GM21529 (cell line): ENCODE measurements around the gene SPRR1A.

Source experiments
- ATAC-seq: cut with Tn5 transposase; IDR thresholded peaks from one replicate; pipeline ENCODE4 v1.9.1; 2021; ENCODE audit not compliant: unreplicated experiment

Gene SPRR1A, protein sequence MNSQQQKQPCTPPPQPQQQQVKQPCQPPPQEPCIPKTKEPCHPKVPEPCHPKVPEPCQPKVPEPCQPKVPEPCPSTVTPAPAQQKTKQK

DNA sequence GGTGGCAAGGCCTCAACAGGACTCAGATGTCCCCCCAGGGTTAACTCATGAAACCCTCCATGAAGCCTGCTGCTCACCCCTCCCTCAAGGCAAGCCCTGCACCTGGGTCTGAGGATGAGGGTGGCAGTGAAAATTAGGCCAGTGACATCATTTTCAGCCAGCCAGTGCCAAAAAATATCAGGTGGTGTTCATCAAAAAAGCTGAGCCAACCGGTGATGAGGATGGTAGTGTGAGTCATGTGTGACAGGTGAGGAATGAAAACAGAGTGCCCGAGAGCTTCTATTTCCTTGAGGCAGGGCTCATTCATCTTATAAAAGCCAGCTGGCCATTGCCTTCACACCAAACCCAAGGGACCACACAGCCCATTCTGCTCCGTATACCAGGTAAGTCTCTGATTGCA, at the start of gene SPRR1A:
Gene SPRR1A (plus strand): TSS at position 339 of the 400 bp plus-strand sequence. CDS start 1,150 bp downstream, outside the sequence.
- no peak for ATAC-seq

DNA sequence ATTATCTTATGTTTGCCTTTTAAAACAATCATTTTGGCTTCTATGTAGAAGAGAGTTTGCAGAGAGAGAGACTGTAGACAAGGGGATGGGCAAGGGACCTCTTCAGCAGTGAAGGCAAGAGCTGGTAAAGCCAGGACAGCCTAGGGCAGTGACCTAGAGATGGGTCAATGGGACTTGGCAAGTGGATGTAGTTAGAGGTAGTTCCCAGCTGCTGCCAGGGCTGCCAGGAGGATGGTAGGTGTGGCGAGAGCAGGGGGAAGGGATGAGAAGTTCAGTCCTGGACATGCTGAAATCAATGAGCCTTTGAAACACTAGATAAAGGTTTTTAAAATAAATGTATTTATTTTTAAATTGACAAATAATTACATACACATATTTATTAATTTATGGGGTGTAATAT, 43.3 kb upstream of the SPRR1A start:
- no peak for ATAC-seq

DNA sequence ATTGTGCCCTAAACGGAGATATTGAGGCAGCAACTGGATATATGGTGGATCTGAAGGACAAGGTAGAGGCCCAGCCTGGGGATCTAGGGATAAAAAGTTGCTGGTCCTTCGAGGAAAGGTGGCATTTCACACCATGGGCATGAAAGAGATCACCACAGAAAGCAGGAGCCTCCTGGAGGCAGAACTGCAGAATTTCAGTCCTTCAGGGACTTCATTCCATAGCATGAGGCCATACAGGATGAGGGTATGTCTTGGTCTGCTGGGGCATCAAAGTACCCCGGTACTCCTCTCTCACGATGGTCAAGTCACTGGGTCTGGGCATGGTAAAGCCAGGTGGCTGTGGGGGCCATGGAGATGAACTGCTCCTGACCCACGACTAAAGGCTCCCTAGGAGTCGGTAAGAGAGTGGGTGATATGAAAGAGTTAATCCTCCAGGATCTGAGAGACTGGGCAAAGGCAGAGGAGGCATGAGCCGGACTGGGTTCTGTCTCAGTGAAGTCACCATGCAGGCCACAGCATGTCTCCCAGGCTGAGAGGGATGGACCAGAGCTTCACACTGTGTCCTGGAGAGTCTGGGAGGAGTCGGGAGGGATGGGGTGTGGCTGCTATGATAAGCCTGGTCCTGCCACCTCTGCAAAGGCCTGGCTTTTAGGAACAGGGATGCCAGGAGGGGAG, 42.7 kb upstream of the SPRR1A start:
- no peak for ATAC-seq

DNA sequence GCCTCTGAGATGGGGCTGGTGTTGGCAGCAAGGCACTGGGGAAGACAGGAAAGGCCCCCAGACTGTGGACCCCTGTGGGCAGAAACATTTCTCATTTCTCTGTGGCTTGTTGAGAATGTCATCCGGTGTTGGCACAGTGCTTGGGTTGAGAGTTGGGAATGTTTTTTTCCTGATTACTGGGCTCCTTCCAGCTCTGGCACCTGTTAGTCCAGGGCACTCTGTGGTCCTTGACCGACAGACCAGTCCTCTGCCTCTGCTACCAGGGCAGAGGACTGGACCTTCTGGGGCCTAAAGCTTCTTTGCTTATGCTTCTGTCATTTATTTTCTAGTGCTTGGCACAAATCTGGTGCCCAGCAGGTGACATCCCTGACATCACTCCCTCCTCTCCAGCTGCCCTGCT, 41.7 kb upstream of the SPRR1A start:
- no peak for ATAC-seq

DNA sequence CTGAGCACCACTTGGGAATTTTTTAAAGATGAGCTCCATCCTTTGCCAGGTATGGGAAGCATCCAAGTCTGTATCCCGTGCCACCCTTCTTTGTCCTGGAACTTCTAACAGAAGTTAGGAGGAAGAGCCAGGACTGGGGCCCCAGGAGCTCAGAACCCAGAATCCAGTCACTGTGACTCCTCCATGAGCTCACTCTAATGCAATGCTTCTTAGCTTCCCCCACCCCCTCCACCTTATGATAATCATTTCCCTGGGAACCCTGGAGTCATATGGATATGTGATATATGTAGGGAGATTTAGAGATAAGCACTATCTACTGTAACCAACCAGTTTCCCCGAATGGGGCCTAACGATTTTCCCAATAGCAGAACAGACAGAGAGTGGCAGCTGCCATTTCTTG, 37.6 kb upstream of the SPRR1A start:
- ATAC-seq = no peak

DNA sequence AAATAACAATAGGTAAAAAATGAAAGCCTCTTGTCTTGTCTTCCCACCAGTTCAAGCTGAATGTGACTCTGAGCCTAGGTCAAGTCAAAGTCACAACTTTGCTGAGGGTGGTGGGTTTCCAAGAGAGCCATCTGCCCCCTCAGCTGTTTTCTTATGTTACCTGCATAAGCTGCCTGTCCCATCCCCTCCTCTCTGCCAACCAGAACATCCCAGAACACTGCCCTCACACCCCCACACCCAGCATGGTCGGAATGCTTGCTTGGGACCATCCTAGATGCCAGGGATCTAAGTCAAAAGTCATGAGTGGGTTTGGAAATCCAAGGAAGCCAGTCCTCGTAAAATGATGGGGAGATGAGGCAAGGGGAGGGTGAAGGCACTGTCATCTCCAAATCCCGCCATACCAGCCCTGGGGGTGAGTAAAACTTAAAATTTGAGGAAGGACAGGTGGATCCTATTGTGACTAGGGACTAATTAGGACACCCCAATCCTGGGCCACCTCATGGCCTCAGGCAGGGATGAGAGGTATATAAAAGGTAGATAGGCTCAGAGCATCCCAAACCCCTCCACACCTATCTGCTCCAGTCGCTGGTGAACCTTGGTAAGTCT, 37.1 kb upstream of the SPRR1A start, which contains the start of gene SPRR5:
Gene SPRR5 (plus strand): TSS at position 556 of the 606 bp plus-strand sequence. CDS start 1,349 bp downstream, outside the sequence.
- ATAC-seq = no peak

DNA sequence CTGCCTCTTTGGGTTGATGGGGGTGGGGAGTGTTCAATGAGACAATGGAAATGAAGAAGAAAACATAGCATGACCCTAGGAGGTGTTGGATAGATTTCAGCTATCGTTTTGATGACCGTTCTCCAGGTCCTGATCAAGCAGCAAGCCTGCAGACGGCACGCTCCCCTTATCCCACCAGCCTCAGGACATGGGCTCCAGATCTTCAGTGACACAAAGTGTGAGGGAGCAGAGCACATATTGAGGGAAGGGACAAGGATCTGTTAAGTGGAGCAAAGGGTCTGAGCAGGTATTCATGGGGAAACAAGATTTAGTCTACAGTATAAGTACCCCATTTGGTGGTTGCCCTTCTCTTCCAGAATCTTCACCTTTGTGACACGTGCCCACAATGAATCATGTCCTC, 32.2 kb upstream of the SPRR1A start:
- ATAC-seq = no peak

DNA sequence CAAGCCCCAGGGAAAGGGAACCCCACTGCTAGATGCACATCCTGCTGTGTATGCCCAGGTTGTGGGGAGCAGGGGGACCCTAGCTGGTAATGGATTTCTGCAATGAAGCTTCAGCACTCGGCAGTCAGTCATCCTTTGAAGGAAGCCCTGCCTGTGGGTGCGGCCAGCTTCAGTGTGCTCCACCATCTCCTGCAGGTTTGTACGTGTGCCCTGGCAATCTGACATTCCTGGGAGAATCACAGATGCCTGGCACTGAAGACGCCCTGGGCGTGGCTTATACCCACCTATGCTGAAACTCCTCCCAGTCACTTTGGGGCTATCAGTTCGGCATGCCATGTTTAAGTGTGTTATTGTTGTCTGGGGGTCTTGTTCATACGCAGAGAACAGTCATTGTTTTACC, 30.1 kb upstream of the SPRR1A start:
- ATAC-seq = no peak

DNA sequence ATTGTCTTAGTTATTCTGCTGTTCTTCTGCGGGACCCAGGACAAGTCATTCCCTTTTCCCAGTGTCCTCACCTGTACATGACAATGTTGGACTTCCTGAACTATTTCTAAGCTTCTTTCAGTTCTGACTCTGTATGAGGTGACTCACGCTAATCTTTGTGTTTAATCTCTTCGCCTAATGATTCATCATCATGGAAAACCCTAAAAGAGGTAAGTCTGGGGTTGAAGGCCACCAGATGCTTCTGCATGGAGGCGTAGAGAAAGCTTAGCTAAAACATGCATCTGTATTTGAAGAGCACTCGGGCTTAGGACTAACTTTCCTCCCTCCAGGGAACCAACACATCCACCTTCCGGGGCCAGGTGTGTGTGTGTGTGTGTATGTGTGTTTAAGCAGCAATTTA, 29.4 kb upstream of the SPRR1A start:
- ATAC-seq = no peak

DNA sequence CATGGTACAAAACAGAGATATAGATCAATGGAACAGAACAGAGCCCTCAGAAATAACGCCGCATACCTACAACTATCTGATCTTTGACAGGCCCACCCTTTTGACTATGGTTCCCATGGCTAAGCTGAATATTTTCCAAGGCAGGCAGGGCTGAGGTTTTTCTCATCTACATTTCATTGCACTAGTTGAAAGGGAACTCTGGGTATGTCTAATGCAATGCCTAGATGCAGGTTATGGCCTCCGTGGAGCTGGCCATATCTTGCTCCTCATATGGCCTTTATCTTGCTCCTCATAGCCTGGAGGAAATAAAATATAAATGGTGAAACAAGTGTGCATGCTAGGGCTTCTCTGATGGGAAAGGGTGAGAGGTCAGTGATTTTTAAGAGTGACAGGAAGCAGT, 26.3 kb upstream of the SPRR1A start:
- ATAC-seq = no peak

DNA sequence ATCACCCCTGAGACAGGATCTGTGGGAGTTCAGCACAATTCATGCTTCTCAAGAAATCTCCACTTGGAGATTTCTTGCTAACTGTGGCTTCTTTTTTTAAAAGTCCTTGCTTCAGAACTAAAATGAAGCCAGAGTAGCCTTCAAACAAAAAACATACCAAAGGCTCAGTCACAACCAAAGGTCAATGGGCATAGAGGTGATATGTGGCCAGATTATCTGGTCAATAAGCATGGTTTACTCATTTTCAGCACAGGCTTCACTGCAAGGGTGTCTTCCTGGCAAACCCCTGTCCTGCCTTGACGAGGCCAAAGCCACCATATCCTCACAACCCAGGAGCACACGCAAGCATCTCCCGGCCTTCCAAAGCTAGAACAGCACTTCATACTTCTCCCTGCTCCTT, 24.6 kb upstream of the SPRR1A start:
- no peak for ATAC-seq

DNA sequence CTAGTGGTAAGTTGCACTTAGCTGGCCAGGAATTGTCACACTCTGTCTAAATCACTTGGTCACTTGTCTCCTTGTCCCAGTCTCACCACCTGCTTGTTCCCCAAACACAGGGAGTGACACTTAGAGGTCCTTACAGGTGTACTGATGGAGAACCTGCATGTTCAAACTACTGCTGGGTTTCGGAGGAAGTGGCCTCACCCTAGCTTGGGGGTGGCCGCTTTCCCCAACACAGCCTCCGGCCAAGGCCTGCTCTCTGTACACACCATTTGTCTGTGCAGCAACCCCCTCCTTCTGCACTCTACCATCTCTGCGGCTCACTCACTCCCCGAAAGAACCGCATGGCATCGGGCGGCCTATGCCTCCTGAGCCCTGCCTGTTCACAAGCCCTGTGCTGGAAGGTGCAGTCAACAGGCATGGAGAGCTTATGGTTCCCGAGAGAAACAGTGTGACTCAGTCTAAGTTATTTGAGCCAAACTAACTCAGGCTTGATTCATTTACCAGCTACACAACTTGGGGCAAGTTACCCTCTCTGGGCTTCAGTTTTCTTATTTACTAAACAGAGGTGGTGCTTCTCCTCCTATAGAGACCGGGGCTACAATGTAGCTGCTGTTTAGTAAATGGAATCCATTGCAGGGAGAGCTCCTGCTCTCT, 24.0 kb upstream of the SPRR1A start:
- no peak for ATAC-seq

DNA sequence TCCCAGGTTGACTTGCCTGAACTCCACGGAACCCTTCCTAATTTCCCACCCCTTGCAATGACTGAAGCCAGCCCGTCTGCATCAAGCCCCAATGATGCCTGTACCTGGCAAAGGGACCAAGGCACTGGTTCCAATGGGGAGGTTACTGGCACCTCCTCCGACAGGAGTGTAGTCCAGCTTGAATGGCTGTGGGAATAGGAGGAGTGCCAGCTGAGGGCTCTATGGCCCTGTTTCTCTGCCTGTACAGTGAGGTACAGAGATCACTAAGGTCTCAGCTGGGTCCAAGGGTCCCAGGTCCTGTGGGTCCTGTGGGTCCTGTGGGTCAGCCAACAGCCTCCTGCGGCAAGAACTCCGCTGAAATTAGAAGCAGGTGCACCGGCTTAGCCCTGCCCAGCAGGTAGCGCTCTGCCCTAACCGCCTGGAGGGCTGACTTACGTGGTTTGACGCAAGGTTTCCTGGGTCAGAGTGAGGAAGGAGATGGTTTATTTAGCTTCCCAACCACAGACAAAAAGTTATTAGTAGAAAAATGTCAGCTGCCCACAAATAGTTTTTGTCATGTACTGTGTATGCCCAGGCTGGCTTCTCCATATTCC, 23.3 kb upstream of the SPRR1A start:
- ATAC-seq = no peak

DNA sequence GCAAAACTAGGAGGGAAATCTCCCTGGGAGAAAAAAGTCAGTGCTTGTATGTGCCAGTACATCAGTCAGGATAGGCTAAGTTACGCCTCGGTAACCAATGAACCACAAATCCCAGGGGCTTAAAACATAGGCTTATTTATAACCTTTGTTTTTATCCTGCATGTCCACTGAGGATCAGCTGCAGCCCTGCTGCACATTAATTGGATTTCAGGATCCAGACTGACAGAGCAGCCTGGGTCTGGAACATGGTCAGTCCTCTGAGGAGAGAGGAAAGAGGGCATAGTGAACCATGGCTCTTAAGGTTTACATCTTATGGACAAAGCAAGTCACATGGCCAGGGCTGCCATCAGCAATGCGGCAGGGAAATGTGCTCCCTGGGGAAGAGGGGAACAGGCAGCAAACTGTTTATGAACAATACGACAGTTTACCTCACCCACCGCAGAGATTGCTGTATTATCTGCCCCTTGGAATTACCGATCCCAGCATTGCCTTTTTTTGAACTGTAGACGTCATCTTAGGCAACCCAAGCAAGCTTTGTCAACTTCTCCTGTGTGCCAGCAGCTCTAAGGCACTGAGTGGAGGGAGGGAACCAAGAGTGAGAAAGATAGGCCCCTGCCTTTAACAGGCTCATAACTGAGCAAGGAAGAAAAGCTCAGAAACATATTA, 22.5 kb upstream of the SPRR1A start:
- ATAC-seq = no peak

DNA sequence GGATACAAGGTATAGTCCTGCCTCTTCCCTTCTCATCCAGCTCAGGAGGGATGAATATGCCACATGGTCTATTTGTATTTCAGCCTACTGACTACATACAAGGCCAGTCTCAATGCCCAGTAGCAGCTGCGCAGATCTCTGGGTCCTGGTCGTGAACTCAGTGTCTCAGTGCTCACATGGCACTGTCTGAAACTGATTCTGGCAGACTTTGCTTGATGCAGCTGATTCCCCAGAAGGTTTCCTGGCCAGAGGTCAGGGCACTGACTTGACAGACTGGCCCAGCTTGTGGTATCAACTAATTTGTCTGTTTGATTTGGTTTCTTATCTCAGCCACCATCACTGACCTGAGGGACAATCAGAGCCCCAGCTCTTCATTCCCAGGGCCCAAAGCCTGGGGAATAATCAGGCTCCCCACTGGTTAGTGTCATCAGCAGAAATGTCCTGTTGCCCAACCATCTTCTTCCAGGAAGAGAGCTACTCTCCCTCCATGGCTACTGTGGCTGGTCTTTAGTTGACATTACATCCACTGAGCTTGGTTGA, 20.9 kb upstream of the SPRR1A start:
- ATAC-seq = no peak

DNA sequence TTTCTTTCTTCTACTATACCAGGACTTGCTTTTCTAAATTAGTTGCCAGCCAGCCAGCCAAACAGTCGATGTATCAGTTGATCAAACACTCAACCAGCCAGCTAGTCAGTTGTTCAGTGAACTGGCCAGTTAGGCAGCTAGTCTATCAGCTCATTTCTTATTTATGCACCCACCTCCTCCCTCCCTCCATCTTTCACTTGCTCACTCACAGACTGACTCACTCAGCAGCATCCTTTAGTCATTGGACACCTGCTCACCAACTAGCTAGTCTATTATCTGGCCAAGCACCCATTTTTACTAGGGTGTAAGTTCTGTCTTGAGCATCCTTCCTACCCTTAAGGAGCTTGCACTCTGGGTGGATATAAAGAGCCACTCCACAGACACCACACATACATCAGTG, 19.3 kb upstream of the SPRR1A start:
- ATAC-seq = no peak

DNA sequence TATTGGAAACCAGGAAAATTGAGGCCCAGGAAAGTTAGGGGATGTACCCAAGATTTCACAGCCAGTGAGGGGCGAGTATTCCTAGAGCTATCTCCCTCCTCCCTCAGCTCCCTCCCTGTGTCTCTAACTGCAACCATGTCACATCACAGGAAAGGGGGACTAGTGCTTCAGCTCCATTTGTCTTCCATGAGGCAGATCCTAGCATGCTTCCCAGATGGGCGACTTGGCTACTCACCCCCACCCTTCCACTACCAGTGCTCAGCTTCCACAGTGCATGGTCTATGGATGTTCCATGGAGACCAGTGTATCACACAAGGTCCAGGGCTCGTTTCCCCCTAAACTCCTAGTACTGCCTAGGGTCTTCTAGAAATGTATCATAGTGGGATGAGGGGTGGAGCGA, 18.0 kb upstream of the SPRR1A start:
- no peak for ATAC-seq

DNA sequence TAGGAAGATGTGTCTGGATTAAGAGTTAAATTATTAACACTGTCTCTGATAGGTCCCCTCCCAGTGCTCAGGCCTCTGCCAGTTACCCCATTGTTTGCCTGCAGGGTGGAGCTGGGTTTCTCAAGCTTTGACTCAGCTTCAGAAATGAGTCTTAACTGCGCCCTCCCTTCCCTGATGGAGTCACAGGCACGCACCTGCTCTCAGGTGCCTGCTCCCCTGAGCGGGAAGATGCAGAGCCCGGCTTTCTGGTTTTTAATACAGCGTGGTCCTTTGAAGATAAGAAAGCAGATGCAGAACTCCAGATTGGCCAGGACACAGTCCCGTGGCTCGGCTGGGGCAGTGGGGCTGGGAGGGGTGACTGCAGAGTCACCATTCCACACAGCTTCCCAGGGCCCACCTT, 16.7 kb upstream of the SPRR1A start:
- ATAC-seq = peak; percentile 48

DNA sequence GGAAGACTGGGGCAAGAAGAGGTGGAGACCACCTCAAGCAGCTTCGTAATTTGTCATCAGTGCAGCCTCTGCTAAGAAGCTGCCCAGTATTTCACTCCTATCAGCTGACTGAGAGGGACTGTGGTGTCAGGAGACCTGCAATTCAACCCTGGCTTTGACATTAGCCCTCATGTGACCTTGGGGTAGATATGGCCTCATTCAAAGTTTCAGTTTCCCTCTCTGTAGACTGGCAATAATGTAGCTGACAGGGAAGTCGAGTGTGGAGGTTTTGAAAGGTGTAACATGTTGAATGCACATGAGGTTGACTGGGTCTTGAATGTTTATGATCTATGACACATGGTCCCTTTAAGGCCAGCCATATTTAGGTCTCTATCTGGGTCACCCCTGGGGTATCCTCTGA, 15.6 kb upstream of the SPRR1A start:
- ATAC-seq = peak; percentile 92

DNA sequence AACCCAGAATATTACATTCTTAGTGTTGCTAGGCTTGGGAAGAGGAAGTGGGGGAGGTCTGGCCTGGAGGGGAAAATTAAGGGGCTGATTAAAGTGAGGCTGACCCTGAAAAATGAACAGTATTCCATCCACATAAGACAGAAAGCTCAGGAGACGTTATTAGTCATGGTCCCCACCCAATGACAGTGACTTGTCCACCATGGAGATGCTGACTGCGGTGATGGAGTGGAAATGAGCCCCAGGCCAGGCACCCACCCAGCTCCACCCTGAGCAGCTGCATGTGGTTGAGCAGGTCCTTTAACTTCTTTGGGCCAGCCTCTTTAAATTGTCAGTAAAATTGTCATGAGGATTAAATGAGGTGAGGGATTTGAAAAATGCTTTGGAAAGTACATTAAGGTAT, 14.8 kb upstream of the SPRR1A start:
- no peak for ATAC-seq

DNA sequence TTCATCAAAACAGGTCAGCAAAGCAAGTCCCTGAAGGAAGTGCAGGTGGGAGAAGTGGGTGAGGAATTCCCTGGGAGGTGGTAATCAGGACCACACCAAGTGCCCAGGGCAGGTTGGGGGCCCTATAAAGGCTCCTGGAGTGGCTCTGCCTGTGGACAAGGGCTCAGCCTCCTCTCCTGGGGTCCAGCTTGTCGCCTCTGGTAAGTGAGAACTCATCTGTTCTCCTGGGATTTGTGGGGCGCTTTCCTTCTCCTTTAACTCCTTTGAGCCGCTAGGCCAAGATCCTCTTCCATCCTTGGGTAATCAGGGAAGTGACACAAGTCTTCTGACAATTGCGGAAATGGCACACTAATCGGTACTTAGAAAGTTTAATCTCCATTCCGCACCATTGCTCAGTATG, 13.4 kb upstream of the SPRR1A start, which contains the start of gene SPRR4:
Gene SPRR4 (plus strand): TSS at position 154 of the 400 bp plus-strand sequence. CDS start 1,243 bp downstream, outside the sequence.
- no peak for ATAC-seq
